CD4-positive, alpha-beta T cell treated with Interleukin-21 for 1 hour (primary cell): ENCODE data around the gene TBX2.

Experiments
- DNase-seq: peaks from one replicate; pipeline ENCODE4 v3.0.0-alpha.2; 2020

The TBX2 gene

GRCh38 chr17:61456061-61456681 lies 56.5 kb downstream of the TBX2 start:
- DNase-seq, result no peak

GRCh38 chr17:61456688-61457225 lies 57.1 kb downstream of the TBX2 start:
- no peak for DNase-seq

- DNase-seq, result no peak
Measured at GRCh38 chr17:61457226-61457983, 57.8 kb downstream of the TBX2 start.

- no peak for DNase-seq
Measured at GRCh38 chr17:61458000-61458399, 58.4 kb downstream of the TBX2 start.

- no peak for DNase-seq
Measured at GRCh38 chr17:61458421-61459141, 58.9 kb downstream of the TBX2 start.
